Osteocyte (in vitro differentiated cells): ENCODE measurements around the gene SUV39H1. TPM values are rescaled to one million over a fixed set of nuclear protein-coding genes. Genes with fewer than 3 reads are reported as not detected.

Source experiments
- DNase-seq: peaks from one replicate; pipeline ENCODE4 v3.0.0; 2021; ENCODE audit warnings: mixed read lengths; ENCODE audit not compliant: unreplicated experiment; ENCODE audit errors: extremely low spot score
- H3K27ac Mint-ChIP-seq: one replicate; pipeline ENCODE4 v1.8.0; 2021; ENCODE audit warnings: mild to moderate bottlenecking, mixed read lengths; ENCODE audit not compliant: unreplicated experiment
- H3K27me3 Mint-ChIP-seq: one replicate; pipeline ENCODE4 v1.8.0; 2021; ENCODE audit warnings: mixed read lengths; ENCODE audit not compliant: unreplicated experiment
- H3K36me3 Mint-ChIP-seq: one replicate; pipeline ENCODE4 v1.8.0; 2021; ENCODE audit warnings: mixed read lengths; ENCODE audit not compliant: unreplicated experiment
- H3K4me1 Mint-ChIP-seq: one replicate; pipeline ENCODE4 v1.8.0; 2021; ENCODE audit warnings: mixed read lengths; ENCODE audit not compliant: unreplicated experiment
- H3K4me3 Mint-ChIP-seq: one replicate; pipeline ENCODE4 v1.8.0; 2021; ENCODE audit warnings: mild to moderate bottlenecking, moderate library complexity, mixed read lengths; ENCODE audit not compliant: unreplicated experiment
- H3K9me3 Mint-ChIP-seq: one replicate; pipeline ENCODE4 v1.8.0; 2021; ENCODE audit warnings: mixed read lengths; ENCODE audit not compliant: unreplicated experiment
- CTCF ChIP-seq: fragments of 200-600 bp; sonication (generic); IDR thresholded peaks from 2 replicates; pipeline ENCODE4 v1.5.0; 2021; ENCODE audit warnings: antibody characterized with exemption, mild to moderate bottlenecking, moderate library complexity
- total RNA-seq: library from RNA; stranded (reverse); gene quantifications from 2 replicates; pipeline ENCODE4 v1.2.1, GENCODE V29; 2021

Gene SUV39H1
- total RNA-seq, 1 donor from 2014 or later, result 4.5 TPM

- no peak for TF ChIP-seq CTCF
- no peak overlapping the region for H3K27ac Mint-ChIP-seq
- H3K36me3 Mint-ChIP-seq, result peaks cover 2% of the 10 kb centered on the region
- DNase-seq, result no peak
- peaks cover 14% of the 10 kb centered on the region for H3K4me1 Mint-ChIP-seq
- no peaks in the 10 kb centered on the region for H3K27me3 Mint-ChIP-seq
- H3K9me3 Mint-ChIP-seq, result no peaks in the 10 kb centered on the region
- H3K4me3 Mint-ChIP-seq, result no peak overlapping the region
Measured at GRCh38 chrX:48694776-48695533, 1.6 kb upstream of the SUV39H1 start.

- no peaks in the 10 kb centered on the region for H3K27me3 Mint-ChIP-seq
- peaks cover 2% of the 10 kb centered on the region for H3K36me3 Mint-ChIP-seq
- peak overlapping the region; percentile 90 for H3K27ac Mint-ChIP-seq
- peaks cover 14% of the 10 kb centered on the region for H3K4me1 Mint-ChIP-seq
- H3K4me3 Mint-ChIP-seq, result peak overlapping the region; percentile 83
- H3K9me3 Mint-ChIP-seq, result no peaks in the 10 kb centered on the region
- DNase-seq, result no peak
- no peak for TF ChIP-seq CTCF
Measured at GRCh38 chrX:48695534-48695896, 1.0 kb upstream of the SUV39H1 start.

GRCh38 chrX:48695925-48696300, 621 bp upstream of the SUV39H1 start:
- Mint-ChIP-seq H3K27me3 (no peaks in the 10 kb centered on the region), H3K4me1 (peaks cover 14% of the 10 kb centered on the region), H3K4me3 (peak overlapping the region; percentile 83), H3K27ac (peak overlapping the region; percentile 90), H3K9me3 (no peaks in the 10 kb centered on the region), H3K36me3 (peaks cover 2% of the 10 kb centered on the region)
- no peak for TF ChIP-seq CTCF
- DNase-seq, result no peak

- H3K4me1 Mint-ChIP-seq, result peaks cover 14% of the 10 kb centered on the region
- no peaks in the 10 kb centered on the region for H3K9me3 Mint-ChIP-seq
- H3K27ac Mint-ChIP-seq, result peak overlapping the region; percentile 73
Measured at GRCh38 chrX:48696909-48697727, 584 bp downstream of the SUV39H1 start.

More at GRCh38 chrX:48696909-48697727, 584 bp downstream of the SUV39H1 start:
- Mint-ChIP-seq H3K36me3 (peaks cover 2% of the 10 kb centered on the region), H3K27me3 (no peaks in the 10 kb centered on the region), H3K4me3 (peak overlapping the region; percentile 69)
- DNase-seq, result no peak
- no peak for TF ChIP-seq CTCF
